ENCODE data around the gene TCAF1.

The TCAF1 gene

DNA sequence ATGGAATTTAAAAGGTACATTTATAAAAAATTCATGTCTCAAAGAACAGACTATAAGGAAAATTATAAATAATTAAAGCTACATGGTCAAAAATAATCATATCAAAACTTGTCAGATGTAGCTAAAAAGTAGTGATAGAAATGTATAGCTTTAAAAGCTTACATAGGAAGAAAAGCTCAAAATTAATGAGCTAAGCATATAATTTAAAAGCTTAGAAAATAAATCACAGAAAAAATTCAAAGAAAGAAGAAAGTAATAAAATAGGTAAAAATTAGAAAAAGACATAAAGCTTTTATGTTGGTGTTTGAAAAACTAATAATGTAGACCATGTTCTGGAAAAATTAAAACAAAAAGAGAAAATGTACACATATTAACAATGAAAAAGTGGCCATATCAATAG, 5.3 kb downstream of the TCAF1 start:
- H3K36me3 ChIP-seq (ENCODE audit: control insufficient read depth, insufficient read depth, low read length): no peaks in the 10 kb centered on the region

DNA sequence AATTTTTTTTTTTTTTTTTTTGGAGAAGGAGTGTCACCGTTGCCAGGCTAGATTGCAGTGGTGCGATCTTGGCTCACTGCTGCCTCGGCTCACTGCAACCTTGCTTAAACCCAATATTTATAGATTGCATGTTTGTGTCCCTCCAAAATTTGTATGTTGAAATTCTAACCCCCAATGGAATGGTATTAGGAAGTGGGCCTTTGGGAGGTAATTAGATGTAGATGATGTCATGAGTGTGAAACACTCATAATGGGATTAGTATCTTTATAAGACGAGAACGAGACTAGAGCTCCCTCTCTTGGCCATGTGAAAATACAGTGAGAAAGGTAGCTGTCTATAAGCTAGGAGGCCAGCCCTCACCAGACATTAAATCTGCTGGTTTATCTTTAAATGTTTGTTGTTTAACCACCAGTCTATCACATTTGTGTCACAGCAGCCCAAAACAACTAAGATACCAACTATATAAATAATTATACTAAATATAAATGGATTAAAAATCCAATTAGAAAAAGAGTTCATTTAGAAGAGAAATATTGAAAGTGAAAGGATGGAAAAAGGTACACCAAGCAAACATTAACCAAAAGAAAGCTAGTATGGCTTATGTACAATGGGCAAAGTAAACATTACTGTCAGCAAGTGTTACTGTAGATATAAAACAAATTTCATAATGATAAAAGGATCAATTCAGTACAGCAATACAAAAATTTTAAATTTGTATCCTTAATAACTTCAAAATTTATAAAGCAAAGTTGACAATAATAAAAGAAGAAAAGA, 9.3 kb downstream of the TCAF1 start:
- Histone ChIP-seq H3K4me1 (ENCODE audit: control insufficient read depth, insufficient read depth, low read length) (no peaks in the 10 kb centered on the region), H3K4me3 (ENCODE audit: low read length) (no peak overlapping the region), H3K27ac (ENCODE audit: low read depth, low read length) (no peak overlapping the region), H3K27me3 (ENCODE audit: control insufficient read depth, insufficient read depth, low read length) (no peaks in the 10 kb centered on the region), H3K9ac (ENCODE audit: low read length) (no peak overlapping the region), H3K36me3 (ENCODE audit: control insufficient read depth, insufficient read depth, low read length) (no peaks in the 10 kb centered on the region)

More for the DNA sequence above, 5.3 kb downstream of the TCAF1 start:
- Histone ChIP-seq H3K9ac (ENCODE audit: low read length) (no peak overlapping the region), H3K4me3 (ENCODE audit: low read length) (no peak overlapping the region), H3K27ac (ENCODE audit: low read depth, low read length) (no peak overlapping the region), H3K4me1 (ENCODE audit: control insufficient read depth, insufficient read depth, low read length) (peaks cover 14% of the 10 kb centered on the region), H3K27me3 (ENCODE audit: control insufficient read depth, insufficient read depth, low read length) (no peaks in the 10 kb centered on the region)

DNA sequence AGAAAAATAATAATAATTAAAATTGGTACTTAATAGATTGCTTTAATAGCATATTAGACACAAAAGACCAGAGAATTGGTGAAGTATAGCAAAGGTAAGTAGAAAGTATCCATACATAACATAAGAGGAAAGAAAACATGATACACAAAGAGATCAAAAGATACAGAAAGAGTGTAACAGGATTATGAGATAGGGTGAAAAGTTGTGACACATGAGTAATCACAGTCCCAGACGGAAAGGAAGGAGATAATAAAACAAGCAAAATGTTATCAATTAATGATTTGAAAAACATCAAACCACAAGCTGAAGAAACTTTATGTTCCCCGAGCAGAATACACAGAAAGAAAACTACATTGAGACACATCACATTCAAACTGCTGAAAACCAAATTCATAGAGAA, 10.5 kb downstream of the TCAF1 start:
- no peaks in the 10 kb centered on the region for H3K27me3 ChIP-seq (ENCODE audit: control insufficient read depth, insufficient read depth, low read length)
- no peak overlapping the region for H3K4me3 ChIP-seq (ENCODE audit: low read length)
- no peak overlapping the region for H3K9ac ChIP-seq (ENCODE audit: low read length)
- H3K4me1 ChIP-seq (ENCODE audit: control insufficient read depth, insufficient read depth, low read length): no peaks in the 10 kb centered on the region
- no peaks in the 10 kb centered on the region for H3K36me3 ChIP-seq (ENCODE audit: control insufficient read depth, insufficient read depth, low read length)
- no peak overlapping the region for H3K27ac ChIP-seq (ENCODE audit: low read depth, low read length)

DNA sequence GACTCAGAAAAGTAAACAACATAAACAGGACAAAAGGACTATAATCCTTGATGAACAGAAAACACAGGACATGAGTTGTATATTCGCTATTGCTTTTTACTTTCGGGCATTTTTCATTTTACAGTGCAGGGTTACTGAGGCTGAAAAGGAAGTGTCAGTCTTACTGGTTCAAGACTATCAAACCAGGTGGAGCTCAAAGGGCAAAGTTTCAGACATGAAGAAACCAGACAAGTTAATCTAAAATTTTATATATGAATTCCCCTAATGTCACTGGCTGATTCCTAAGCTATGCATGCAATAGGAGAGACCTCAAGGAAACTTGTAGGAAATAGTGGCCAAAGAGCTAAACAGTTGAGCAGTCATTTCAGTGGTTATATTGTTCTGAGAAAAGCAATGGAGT, 11.4 kb downstream of the TCAF1 start:
- Histone ChIP-seq H3K9ac (ENCODE audit: low read length) (no peak overlapping the region), H3K4me3 (ENCODE audit: low read length) (no peak overlapping the region), H3K36me3 (ENCODE audit: control insufficient read depth, insufficient read depth, low read length) (no peaks in the 10 kb centered on the region), H3K4me1 (ENCODE audit: control insufficient read depth, insufficient read depth, low read length) (no peaks in the 10 kb centered on the region), H3K27me3 (ENCODE audit: control insufficient read depth, insufficient read depth, low read length) (no peaks in the 10 kb centered on the region), H3K27ac (ENCODE audit: low read depth, low read length) (no peak overlapping the region)

DNA sequence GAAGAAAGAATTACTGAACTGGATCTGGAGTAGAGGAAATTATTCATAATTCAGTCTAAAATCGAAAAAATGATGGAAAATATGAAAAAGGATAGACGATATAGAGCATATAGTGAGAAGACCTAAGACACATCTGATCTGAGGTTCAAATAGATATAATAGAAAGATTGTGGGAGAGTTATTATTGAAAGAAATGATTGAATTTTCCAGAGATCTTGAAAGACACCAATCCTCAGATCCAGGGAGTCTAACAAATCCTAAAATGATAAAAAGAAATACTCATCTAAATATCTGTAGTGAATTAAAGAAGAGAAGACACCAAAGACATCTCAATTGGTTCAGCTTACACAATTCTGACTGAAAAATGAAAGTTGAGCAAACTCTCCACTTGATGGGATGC, 12.9 kb downstream of the TCAF1 start:
- H3K4me1 ChIP-seq (ENCODE audit: control insufficient read depth, insufficient read depth, low read length): no peaks in the 10 kb centered on the region
- H3K36me3 ChIP-seq (ENCODE audit: control insufficient read depth, insufficient read depth, low read length): no peaks in the 10 kb centered on the region
- no peak overlapping the region for H3K27ac ChIP-seq (ENCODE audit: low read depth, low read length)
- no peaks in the 10 kb centered on the region for H3K27me3 ChIP-seq (ENCODE audit: control insufficient read depth, insufficient read depth, low read length)
- no peak overlapping the region for H3K4me3 ChIP-seq (ENCODE audit: low read length)
- no peak overlapping the region for H3K9ac ChIP-seq (ENCODE audit: low read length)

DNA sequence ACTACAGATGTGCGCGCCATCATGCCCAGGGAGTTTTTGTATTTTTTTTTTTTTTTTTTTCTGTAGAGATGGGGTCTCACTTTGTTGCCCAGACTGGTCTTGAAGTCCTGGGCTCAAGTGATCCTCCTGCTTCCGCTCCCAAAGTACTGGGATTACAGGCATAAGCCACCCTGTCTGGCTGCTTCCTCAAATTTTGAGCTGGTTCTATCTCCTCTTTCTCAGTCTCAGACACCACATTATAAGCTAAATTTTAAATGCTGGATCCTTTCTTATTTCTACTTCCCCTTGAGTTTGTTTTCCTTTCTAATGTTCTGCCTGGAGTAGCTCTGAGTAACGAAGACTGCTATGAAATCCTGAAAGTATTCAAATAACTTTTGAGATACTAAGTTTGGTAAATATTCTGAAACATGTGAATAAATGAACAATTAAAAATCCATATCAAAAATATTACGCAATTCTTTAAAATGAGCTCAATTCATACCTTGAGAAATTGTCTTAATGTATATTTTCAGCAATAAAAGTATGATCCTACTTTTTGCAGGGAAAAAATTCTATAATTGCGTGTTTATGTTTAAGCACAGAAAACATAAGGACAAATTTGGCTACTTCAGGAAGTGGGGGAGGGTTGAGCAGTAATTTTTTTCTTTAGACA, 15.0 kb downstream of the TCAF1 start:
- H3K9ac ChIP-seq (ENCODE audit: low read length): no peak overlapping the region
- no peak overlapping the region for H3K4me3 ChIP-seq (ENCODE audit: low read length)
- no peak overlapping the region for H3K27ac ChIP-seq (ENCODE audit: low read depth, low read length)

DNA sequence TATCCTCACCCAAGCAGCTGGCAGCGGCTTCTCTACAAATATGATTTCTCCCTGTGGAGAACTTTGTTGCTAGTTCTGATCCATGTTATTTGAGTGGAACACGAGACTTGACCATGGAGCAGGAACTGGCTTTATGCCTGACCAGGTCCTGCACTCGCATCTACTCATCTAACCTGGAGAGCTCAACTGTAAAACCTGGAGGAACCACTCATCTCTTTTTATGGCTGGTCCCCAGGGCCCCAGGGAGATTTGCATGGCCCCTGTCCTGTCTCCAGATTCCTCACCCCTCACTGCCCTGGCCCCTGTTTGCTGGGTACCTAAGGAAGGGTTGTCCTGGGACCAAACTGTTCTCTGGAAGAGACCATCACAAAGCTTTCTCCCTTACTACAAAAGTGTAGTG, 16.0 kb downstream of the TCAF1 start:
- Histone ChIP-seq H3K36me3 (ENCODE audit: control insufficient read depth, insufficient read depth, low read length) (no peaks in the 10 kb centered on the region), H3K4me1 (ENCODE audit: control insufficient read depth, insufficient read depth, low read length) (peaks cover 4% of the 10 kb centered on the region), H3K27me3 (ENCODE audit: control insufficient read depth, insufficient read depth, low read length) (no peaks in the 10 kb centered on the region), H3K4me3 (ENCODE audit: low read length) (no peak overlapping the region), H3K9ac (ENCODE audit: low read length) (no peak overlapping the region), H3K27ac (ENCODE audit: low read depth, low read length) (no peak overlapping the region)

More for the DNA sequence above, 15.0 kb downstream of the TCAF1 start:
- no peaks in the 10 kb centered on the region for H3K4me1 ChIP-seq (ENCODE audit: control insufficient read depth, insufficient read depth, low read length)
- no peaks in the 10 kb centered on the region for H3K36me3 ChIP-seq (ENCODE audit: control insufficient read depth, insufficient read depth, low read length)
- H3K27me3 ChIP-seq (ENCODE audit: control insufficient read depth, insufficient read depth, low read length): no peaks in the 10 kb centered on the region

DNA sequence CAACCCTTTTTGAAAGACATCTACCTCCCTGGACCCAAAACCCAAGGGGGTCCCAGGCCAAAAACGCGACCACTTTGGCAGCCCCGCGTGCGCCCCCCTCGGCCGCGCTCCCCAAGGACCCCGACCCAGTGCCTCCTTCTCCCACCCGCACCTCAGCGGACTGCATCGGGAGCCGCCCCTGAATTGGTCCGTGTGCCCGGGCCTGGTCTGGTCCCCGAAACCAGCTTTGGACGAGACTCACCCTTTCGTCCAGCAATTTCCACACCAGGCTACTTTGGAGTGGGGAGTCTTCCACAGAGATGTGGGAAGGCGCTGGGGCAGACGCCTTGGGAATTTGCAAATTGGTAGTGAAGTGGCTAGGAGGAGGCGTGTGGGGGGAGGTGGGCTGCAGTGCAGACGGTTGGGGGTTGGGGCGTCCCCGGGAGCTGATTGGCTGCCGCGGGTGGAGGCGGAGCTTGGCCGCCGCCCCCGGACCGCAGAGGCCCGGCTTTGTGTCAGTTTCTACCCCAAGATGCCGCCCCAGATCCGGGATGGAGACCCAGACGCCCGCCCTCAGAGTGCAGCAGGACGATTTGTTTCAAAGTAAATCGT, 16.9 kb downstream of the TCAF1 start:
- no peak overlapping the region for H3K9ac ChIP-seq (ENCODE audit: low read length)
- no peaks in the 10 kb centered on the region for H3K36me3 ChIP-seq (ENCODE audit: control insufficient read depth, insufficient read depth, low read length)
- H3K4me1 ChIP-seq (ENCODE audit: control insufficient read depth, insufficient read depth, low read length): peaks cover 4% of the 10 kb centered on the region
- H3K4me3 ChIP-seq (ENCODE audit: low read length): peak overlapping the region; percentile 54
- H3K27me3 ChIP-seq (ENCODE audit: control insufficient read depth, insufficient read depth, low read length): no peaks in the 10 kb centered on the region
- peak overlapping the region; percentile 37 for H3K27ac ChIP-seq (ENCODE audit: low read depth, low read length)

DNA sequence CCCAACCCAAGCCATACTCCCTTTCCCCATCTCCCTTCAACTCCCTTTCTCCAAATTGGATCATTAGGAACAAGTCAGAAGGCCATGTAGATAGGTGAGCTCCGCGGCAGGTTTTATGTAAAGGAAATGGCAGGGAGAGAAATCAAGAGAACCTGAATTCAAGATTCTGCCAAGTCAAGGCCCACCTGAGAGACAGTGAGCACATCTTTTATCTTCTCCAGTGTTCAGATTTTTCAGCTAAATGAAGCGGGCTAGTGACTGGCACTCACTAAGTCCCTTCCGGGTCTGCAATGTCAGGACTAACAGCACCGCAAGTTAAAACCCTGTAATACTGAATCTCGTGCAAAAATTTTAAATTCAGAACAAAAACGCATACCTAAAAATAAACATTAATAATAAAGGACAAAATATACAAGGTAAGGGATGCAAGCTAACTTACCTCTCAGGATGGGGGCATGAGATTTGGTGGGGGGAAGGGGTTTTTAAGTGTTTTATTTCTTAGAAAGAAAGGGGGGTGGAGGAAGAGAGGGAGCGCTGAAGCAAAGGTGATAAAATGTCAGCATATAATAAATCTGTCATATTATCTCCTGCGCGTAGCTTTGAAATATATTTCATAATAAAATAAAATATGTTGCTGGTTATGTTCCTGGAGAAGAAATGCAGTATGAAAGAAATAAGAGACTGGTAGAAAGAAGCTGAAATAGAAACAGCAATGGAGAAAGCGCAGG, 17.6 kb downstream of the TCAF1 start:
- Histone ChIP-seq H3K36me3 (ENCODE audit: control insufficient read depth, insufficient read depth, low read length) (no peaks in the 10 kb centered on the region), H3K27ac (ENCODE audit: low read depth, low read length) (no peak overlapping the region), H3K4me1 (ENCODE audit: control insufficient read depth, insufficient read depth, low read length) (peaks cover 4% of the 10 kb centered on the region), H3K9ac (ENCODE audit: low read length) (no peak overlapping the region), H3K4me3 (ENCODE audit: low read length) (peak overlapping the region; percentile 54), H3K27me3 (ENCODE audit: control insufficient read depth, insufficient read depth, low read length) (no peaks in the 10 kb centered on the region)

DNA sequence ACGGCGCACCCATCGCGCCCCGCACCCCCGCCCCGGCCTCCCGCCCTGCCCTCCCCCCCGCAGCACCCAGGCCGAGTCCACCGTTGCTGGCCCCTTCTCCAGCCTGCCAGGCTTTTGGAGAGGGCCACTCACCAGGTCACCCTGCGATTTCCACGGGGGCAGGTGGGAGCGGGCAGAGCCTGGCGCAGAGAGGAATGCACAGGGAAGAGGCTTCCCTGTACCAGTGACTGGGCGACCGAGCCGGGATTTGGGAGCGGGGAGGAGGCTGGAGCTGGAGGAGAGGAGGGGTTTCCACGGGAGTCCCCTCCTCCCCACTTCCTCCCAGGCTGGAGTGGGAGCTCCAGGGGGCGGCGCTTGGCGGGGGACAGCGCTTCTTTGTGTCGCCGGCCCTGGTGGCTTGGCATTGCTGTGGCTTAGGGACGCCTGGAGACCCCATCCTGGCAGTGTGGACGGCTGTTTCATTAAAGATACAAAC, 19.3 kb downstream of the TCAF1 start:
- no peaks in the 10 kb centered on the region for H3K27me3 ChIP-seq (ENCODE audit: control insufficient read depth, insufficient read depth, low read length)
- H3K4me1 ChIP-seq (ENCODE audit: control insufficient read depth, insufficient read depth, low read length): peaks cover 4% of the 10 kb centered on the region
- no peak overlapping the region for H3K9ac ChIP-seq (ENCODE audit: low read length)
- no peaks in the 10 kb centered on the region for H3K36me3 ChIP-seq (ENCODE audit: control insufficient read depth, insufficient read depth, low read length)
- H3K27ac ChIP-seq (ENCODE audit: low read depth, low read length): peak overlapping the region; percentile 82
- peak overlapping the region; percentile 68 for H3K4me3 ChIP-seq (ENCODE audit: low read length)

DNA sequence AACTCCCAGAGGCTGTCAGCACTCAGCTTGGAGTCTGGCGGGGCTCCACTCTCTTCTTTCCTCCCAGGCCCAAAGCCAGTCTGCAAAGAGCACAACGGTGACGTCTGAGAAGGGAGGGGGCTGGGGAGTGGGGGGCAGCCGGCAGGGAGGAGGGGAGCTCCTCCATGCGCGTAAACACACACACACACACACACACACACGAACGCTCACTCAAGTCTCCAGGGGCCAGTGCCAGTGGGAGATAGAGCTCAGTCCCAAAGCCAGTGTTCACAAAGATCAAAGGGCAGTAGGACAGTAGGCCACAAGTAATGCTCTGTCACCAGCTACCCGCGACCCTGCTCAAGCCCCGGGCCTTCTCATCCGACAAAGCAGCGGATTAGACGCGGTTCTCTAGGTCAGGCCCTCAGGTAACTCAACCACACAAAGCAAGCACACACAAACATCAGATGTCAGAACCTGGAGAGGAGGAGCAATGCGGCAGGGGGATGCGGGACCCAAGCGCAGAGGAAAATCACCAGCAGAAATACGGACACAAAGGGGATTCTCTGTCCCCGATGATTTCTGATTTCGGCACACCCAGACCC, 19.9 kb downstream of the TCAF1 start:
- Histone ChIP-seq H3K27me3 (ENCODE audit: control insufficient read depth, insufficient read depth, low read length) (no peaks in the 10 kb centered on the region), H3K36me3 (ENCODE audit: control insufficient read depth, insufficient read depth, low read length) (no peaks in the 10 kb centered on the region), H3K4me1 (ENCODE audit: control insufficient read depth, insufficient read depth, low read length) (peaks cover 4% of the 10 kb centered on the region), H3K4me3 (ENCODE audit: low read length) (peak overlapping the region; percentile 68), H3K27ac (ENCODE audit: low read depth, low read length) (peak overlapping the region; percentile 82), H3K9ac (ENCODE audit: low read length) (peak overlapping the region; percentile 42)

DNA sequence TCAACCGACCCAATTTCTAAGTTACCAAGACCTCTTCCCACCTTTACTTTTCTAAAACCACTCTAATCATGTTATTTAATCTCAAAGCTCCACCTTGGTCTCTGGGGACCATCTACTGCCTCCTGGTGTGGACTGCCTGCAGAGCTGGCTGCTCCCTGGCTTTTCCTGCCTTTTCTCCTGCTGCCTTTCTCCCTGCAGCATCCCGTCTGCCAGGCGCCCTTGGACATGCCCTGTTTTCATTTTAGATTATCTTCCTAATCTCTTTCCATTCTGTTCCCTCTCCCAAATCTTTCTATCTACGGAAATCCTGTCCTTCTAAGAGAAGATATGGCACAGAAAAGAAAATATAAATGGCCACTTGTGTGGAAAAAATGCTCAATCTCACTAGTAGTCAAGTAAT, 23.1 kb downstream of the TCAF1 start:
- Histone ChIP-seq H3K4me3 (ENCODE audit: low read length) (no peak overlapping the region), H3K36me3 (ENCODE audit: control insufficient read depth, insufficient read depth, low read length) (peaks cover 2% of the 10 kb centered on the region), H3K27me3 (ENCODE audit: control insufficient read depth, insufficient read depth, low read length) (no peaks in the 10 kb centered on the region), H3K27ac (ENCODE audit: low read depth, low read length) (no peak overlapping the region), H3K4me1 (ENCODE audit: control insufficient read depth, insufficient read depth, low read length) (peaks cover 4% of the 10 kb centered on the region), H3K9ac (ENCODE audit: low read length) (no peak overlapping the region)

Data from rectal smooth muscle tissue (tissue), 1 donor.